8988T (cell line): Measurements from ENCODE around the gene SELENOP.

Experiments
- DNase-seq: peaks from one replicate; pipeline ENCODE4 v3.0.0; 2011

The SELENOP gene

GRCh38 chr5:42787845-42788244, 23.8 kb downstream of the SELENOP start:
- DNase-seq: no peak

DNA sequence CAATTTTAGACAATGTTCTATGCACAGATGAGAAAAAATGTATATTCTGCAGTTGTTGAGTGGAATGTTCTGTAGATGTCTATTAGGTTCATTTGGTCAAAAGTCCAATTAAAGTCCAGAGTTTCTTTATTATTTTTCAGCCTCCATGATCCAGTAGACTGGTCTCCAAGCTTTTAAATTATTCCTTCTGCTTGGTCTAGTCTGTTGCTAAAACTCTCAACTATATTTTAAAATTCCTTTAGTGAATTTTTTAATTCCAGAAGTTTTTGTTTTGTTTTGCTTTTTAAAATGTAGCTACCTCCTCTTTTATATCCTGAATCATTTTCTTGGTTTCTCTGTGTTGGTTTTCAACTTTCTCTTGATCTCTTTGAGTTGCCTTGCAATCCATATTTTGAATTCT, 24.6 kb downstream of the SELENOP start:
- DNase-seq: no peak

- no peak for DNase-seq
Measured at GRCh38 chr5:42785756-42786155, 25.9 kb downstream of the SELENOP start.

DNA sequence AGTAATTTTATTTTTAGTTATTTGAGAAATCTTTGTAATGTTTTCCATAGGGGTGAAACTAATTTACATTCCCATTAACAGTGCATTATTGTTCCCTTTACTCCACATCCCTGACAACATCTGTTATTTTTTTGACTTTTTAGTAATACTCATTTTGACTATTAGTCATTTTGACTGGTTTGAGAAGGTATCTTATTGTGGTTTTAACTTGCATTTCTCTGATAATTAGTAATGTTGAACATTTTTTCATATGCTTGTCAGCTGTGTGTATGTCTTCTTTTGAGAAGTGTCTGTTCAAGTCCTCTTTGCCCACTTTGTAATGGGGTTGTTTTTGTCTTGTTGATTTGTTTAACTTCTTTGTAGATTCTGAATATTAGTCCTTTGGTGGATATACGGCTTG, 27.6 kb downstream of the SELENOP start:
- no peak for DNase-seq

- DNase-seq: no peak
Measured at GRCh38 chr5:42781584-42781983, 30.1 kb downstream of the SELENOP start.

DNA sequence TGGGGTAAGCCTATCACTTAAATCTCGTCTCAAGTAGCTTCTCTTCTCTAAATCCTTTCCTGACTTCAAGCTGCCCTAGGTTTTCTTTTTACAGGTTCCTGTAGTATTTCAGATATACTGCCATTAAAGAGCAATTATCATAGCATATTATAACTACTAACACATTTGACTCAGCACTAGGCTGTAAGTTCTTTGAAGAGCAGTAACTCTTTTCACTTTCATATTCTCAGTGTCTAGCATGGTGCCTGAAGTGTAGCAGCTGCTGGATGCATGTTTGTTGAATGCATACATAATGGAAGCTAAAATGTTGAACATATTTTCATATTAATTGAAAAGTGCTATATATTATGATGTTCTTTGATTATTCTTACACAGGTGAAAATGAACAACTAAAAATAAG, 32.6 kb downstream of the SELENOP start:
- no peak for DNase-seq

- no peak for DNase-seq
Measured at GRCh38 chr5:42772265-42772993, 39.3 kb downstream of the SELENOP start.

DNA sequence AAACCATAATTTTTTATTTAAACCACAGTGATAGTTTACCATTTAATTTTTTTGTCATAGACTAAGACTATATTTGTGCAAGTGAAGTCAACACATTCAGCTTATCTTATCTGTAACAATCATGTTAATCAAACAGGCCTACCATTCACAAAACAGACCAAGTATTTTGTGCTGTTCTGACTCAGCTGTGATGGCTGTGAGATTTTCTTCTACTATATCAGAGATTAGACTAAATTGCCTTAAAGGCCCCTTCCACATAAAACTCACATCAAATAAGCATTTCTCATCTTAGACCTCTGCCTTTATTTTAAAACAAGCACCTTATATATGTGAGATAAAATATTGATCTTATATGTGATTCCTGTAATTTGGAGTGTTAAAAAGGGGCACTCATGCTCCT, 41.7 kb downstream of the SELENOP start:
- DNase-seq: no peak

GRCh38 chr5:42768106-42768504, 43.6 kb downstream of the SELENOP start:
- DNase-seq: no peak

DNA sequence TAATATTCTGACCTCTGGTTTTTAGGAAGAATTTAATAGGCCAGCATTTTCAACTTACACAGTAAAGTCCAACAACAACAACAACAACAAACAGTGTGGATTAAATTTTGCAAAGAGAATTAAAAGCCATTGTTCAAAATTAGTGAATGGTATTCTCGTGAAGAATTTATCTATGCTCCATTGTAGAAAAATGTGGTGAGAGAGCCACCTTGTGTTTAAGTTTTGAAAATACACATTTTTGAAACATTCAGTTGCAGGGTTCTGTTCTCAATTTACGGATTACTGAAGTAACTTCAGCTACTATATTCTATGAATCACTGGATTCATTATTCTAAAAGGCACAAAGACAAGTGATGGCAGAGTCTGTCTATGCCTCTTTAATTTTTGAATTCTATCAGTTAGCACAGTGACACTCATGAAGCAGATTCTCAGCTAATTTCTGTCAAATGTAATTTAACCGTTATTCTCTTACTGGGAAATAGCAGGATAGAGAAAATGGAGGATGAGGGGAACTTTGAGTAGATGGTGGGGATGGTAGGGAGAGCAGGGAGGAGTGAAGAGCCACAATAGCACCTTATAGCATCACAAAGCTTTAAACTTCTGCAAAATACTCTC, 44.1 kb downstream of the SELENOP start:
- DNase-seq: no peak

- DNase-seq: no peak
Measured at GRCh38 chr5:42761791-42762190, 49.9 kb downstream of the SELENOP start.

- DNase-seq: no peak
Measured at GRCh38 chr5:42760426-42760825, 51.3 kb downstream of the SELENOP start.

DNA sequence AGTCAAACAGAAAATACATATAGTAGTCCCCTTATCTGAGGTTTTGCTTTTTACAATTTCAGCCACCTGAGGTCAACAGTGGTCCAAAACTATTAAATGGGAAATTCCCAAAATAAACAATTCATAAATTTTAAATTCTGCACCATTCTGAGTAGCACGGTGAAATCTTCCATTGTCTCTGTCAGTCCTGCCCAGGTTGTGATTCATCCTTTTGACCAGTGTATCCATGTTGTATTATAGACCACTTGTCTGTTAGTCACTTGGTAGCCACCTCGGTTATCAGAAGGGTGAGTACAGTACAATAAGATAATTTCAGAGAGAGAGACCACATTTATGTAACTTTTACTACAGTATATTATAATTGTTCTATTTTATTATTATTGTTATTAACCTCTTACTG, 52.2 kb downstream of the SELENOP start:
- no peak for DNase-seq

DNA sequence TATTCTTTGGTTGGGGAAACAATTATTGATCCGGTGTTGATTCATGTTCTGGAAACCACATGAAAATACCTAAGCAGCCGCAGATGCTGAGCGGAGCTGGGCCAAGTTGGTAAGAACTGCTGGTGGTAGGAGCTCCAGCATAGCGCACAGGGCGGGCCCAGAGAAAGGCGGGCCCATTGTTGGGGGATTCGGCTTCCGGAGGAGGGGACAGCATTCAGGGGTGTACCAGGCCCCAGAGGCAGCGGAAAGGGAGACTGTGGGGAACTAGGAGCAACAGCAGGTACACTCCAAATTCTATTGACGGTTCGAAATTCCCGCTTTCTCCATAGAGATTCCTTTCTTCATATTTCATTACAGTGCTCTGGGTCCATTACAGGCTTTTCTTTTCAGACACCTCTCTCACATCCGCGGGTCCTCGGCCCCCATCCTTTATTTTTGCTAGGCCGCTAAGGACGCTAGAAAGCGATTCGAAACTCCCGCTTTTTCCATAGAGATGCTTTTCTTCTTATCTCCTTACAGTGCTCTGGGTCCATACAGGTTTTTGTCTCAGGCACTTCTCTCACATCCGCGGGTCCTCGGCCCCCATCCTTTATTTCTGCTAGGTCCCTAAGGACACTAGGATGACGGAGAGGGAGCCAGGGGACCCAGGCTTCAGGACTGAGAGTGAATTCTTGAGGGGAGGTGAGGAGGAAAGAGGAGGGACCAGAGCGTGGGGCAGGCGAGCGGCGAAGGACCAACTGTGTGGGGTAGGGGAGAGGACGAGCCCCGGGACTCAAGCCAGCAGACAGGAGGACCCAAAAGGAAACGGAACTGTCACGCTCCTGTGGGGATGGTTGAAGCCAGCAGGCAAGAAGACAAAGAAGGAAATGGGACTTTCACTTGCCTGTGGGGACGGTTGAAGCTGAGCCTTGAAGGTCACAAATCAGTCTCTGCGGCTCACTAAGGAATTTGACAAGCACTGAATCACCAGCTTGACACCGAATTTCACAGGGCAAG, 54.8 kb downstream of the SELENOP start, which contains the start of gene CCDC152:
Gene CCDC152, plus strand, starts transcription at position 213 of the 996 bp plus-strand sequence. CDS start 2,304 bp downstream, outside the sequence.
- DNase-seq: no peak

DNA sequence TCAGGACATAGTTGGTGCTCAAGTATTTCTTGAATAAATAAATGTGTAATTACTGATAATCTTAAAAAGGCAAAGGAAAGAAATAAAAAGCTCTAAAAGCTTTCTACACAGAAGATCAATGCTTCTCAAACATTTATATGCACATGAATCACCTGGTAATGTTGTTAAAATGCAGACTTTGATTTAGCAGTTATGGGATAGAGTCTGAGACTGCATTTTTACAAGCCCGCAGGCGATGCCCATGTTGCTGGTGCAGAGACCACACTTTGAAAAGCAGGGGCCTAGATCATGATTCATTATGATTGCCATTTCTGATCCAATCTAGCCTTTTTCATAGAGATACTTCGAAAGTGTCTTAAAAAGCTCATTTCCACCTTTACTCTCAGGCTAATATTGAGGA, 58.6 kb downstream of the SELENOP start:
- DNase-seq: no peak

- no peak for DNase-seq
Measured at GRCh38 chr5:42751044-42751443, 60.6 kb downstream of the SELENOP start.

- no peak for DNase-seq
Measured at GRCh38 chr5:42750507-42750906, 61.2 kb downstream of the SELENOP start.
